Colonic mucosa (tissue), 4 donors: ENCODE data around the gene SRD5A2. TPM values are rescaled to one million over a fixed set of nuclear protein-coding genes. Genes with fewer than 3 reads are reported as not detected.

Experiments used
- DNase-seq: peaks from one replicate; pipeline ENCODE4 v3.0.0-alpha.2; 2020
- H3K27ac ChIP-seq: fragments of 200-600 bp; one replicate; pipeline ENCODE4 v1.8.0; 2021
- H3K27me3 ChIP-seq: fragments of 200-600 bp; one replicate; pipeline ENCODE4 v1.8.0; 2021
- H3K36me3 ChIP-seq: fragments of 200-600 bp; one replicate; pipeline ENCODE4 v1.8.0; 2021
- H3K4me1 ChIP-seq: fragments of 200-600 bp; one replicate; pipeline ENCODE4 v1.8.0; 2021; ENCODE audit warnings: mild to moderate bottlenecking
- H3K4me3 ChIP-seq: fragments of 200-600 bp; one replicate; pipeline ENCODE4 v1.8.0; 2021
- H3K9ac ChIP-seq, 2 donors: one replicate each; pipeline ENCODE4 v1.7.0; 2013; ENCODE audit warnings: control low read depth in 2 of 2, low read depth in 2 of 2, low read length in 2 of 2
- H3K9me3 ChIP-seq: fragments of 200-600 bp; one replicate; pipeline ENCODE4 v1.8.0; 2021
- CTCF ChIP-seq: fragments of 200-600 bp; IDR thresholded peaks from one replicate; pipeline ENCODE4 v1.8.0; 2022; ENCODE audit warnings: antibody characterized with exemption, mild to moderate bottlenecking
- intact Hi-C: fragments of 100-400 bp; cut with DNase I; formaldehyde crosslinking; loops from one replicate; pipeline ENCODE4 v1.14.1; 2022
- total RNA-seq, 2 donors: library from RNA; stranded (reverse); fragmentation: NEBNext Ultra II Directional in 1 of 2; extraction: Animal tissue kit (Norgen Biotek cat#: 25700) in 1 of 2; gene quantifications; one replicate each; pipeline ENCODE4 v1.2.1, GENCODE V29; 2021
- donor health status: healthy.
- donor health status: DM: no; HTN: no; CAD: no.
- donor health status: DM: no; HTN: no; CAD: no.

The SRD5A2 gene
- total RNA-seq, 2 donors from 2014 or later = not detected

GRCh38 chr2:31553362-31553761, 27.4 kb downstream of the SRD5A2 start:
- Histone ChIP-seq H3K4me1 (no peaks in the 10 kb centered on the region), H3K27me3 (no peaks in the 10 kb centered on the region), H3K9ac (no peak overlapping the region), H3K9me3 (no peaks in the 10 kb centered on the region), H3K36me3 (no peaks in the 10 kb centered on the region), H3K27ac (no peak overlapping the region), H3K4me3 (no peak overlapping the region)
- no peak for TF ChIP-seq CTCF
- intact Hi-C loops = no loop called here
- no peak for DNase-seq

DNA sequence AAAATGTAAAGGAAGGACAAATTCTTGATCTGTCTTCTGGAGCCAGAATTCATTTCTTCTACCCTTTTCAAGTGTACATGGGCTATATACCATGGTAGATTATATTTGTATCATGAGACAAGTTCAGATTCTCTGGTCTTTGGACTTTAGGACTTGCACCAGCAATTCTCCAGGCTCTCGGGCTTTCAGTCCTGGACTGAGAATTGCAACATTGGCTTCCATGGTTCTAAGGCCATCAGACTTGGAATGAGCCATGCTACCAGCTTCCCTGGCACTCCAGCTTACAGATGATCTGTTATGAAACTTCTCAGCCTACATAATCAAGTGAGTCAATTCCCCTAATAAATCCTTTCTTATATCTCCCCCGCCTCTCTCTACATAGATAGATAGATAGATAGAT, 33.3 kb downstream of the SRD5A2 start:
- no peaks in the 10 kb centered on the region for H3K36me3 ChIP-seq
- no peak for DNase-seq
- H3K4me1 ChIP-seq = no peaks in the 10 kb centered on the region
- TF ChIP-seq CTCF = no peak
- H3K9me3 ChIP-seq = no peaks in the 10 kb centered on the region
- H3K4me3 ChIP-seq = no peak overlapping the region
- no peak overlapping the region for H3K9ac ChIP-seq
- H3K27ac ChIP-seq = no peak overlapping the region
- no peaks in the 10 kb centered on the region for H3K27me3 ChIP-seq
- intact Hi-C loops = no loop called here

GRCh38 chr2:31541853-31542252, 38.9 kb downstream of the SRD5A2 start:
- H3K36me3 ChIP-seq = no peaks in the 10 kb centered on the region
- intact Hi-C loops = no loop called here

DNA sequence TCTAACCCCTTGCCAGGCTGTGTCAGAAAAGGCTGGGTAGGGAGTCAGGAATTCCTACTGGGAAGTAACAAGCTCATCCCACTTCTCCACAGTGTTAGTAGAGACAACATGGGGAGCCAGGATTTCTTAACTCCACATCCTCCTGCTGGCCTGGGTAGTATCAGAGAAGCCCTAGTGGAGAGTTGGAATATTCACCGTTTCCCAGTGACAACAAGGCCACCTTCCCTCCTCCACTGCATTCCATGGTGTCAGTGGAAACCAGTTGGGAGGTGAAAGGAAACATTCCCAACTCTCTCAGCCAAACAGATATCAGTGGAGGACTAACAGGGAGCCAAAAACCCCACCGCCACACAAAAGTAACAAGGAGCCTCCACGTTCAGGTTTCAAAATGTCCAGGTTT, 41.2 kb downstream of the SRD5A2 start:
- H3K4me3 ChIP-seq = no peak overlapping the region
- H3K9ac ChIP-seq = no peak overlapping the region
- H3K27me3 ChIP-seq = no peaks in the 10 kb centered on the region
- H3K36me3 ChIP-seq = no peaks in the 10 kb centered on the region
- H3K4me1 ChIP-seq = no peaks in the 10 kb centered on the region
- no peaks in the 10 kb centered on the region for H3K9me3 ChIP-seq
- no peak overlapping the region for H3K27ac ChIP-seq
- intact Hi-C loops = no loop called here
- TF ChIP-seq CTCF = no peak
- no peak for DNase-seq

More at GRCh38 chr2:31541853-31542252, 38.9 kb downstream of the SRD5A2 start:
- DNase-seq = no peak
- TF ChIP-seq CTCF = no peak
- Histone ChIP-seq H3K9ac (no peak overlapping the region), H3K27ac (no peak overlapping the region), H3K9me3 (no peaks in the 10 kb centered on the region), H3K4me3 (no peak overlapping the region), H3K27me3 (no peaks in the 10 kb centered on the region), H3K4me1 (no peaks in the 10 kb centered on the region)

- no peaks in the 10 kb centered on the region for H3K27me3 ChIP-seq
- no peaks in the 10 kb centered on the region for H3K4me1 ChIP-seq
- DNase-seq = no peak
- TF ChIP-seq CTCF = no peak
- H3K9me3 ChIP-seq = no peaks in the 10 kb centered on the region
- H3K36me3 ChIP-seq = no peaks in the 10 kb centered on the region
- H3K4me3 ChIP-seq = no peak overlapping the region
- no peak overlapping the region for H3K27ac ChIP-seq
- no peak overlapping the region for H3K9ac ChIP-seq
- intact Hi-C loops = no loop called here
Measured at GRCh38 chr2:31535768-31536167, 45.0 kb downstream of the SRD5A2 start.

DNA sequence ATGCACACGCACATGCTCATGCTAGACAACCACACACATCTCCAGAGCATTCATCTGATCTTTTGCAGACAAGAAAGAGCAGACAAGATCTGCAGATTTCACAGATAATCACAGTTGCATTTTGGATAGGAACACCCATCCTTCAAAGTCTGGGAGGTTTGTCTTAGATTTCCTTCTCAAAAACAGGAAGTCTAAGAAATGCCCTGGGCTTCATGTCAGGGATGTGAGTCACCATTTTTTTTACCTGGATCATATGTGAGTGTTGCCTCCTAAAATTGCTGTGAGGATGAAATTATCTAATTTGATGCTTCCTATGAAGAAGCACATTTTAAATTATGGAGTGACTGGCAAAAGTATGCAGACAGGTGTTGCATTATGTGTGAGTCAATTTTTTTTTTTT, 46.1 kb downstream of the SRD5A2 start:
- no peak overlapping the region for H3K27ac ChIP-seq
- H3K9ac ChIP-seq = no peak overlapping the region
- TF ChIP-seq CTCF = no peak
- DNase-seq = no peak
- no peak overlapping the region for H3K4me3 ChIP-seq
- no peaks in the 10 kb centered on the region for H3K36me3 ChIP-seq
- H3K27me3 ChIP-seq = no peaks in the 10 kb centered on the region
- H3K9me3 ChIP-seq = no peaks in the 10 kb centered on the region
- no peaks in the 10 kb centered on the region for H3K4me1 ChIP-seq
- intact Hi-C loops = no loop called here
